Kidney (tissue), 14 donors: Measurements from ENCODE around the gene MLNR. TPM values are rescaled to one million over a fixed set of nuclear protein-coding genes. Genes with fewer than 3 reads are reported as not detected.
A peak's percentile ranks its signal among the peaks of the same experiment; 100 is the strongest.

Source experiments
- DNase-seq, 5 donors: peaks; one replicate each; pipeline ENCODE4 v3.0.0-alpha.2; 2013 to 2020
- FAIRE-seq: peaks from 2 replicates; lab custom pipeline; 2012; peaks lifted over from hg19 to GRCh38; lab: Jason Lieb, UNC
- H3K27ac ChIP-seq, 2 donors: one replicate each; pipeline ENCODE4 v1.7.0; 2013; ENCODE audit warnings: low read depth in 2 of 2, low read length in 2 of 2, inconsistent platforms in 1 of 2
- H3K27me3 ChIP-seq: one replicate; pipeline ENCODE4 v1.7.1; 2013; ENCODE audit warnings: low read length, inconsistent platforms; ENCODE audit not compliant: control insufficient read depth, insufficient read depth
- H3K36me3 ChIP-seq, 3 donors: one replicate each; pipeline versions ENCODE4 v1.7.0 to v1.7.1; 2013; ENCODE audit warnings: low read length in 3 of 3, control low read depth in 1 of 3, inconsistent platforms in 1 of 3; ENCODE audit not compliant: insufficient read depth in 3 of 3, control insufficient read depth in 2 of 3
- H3K4me1 ChIP-seq, 3 donors: one replicate each; pipeline versions ENCODE4 v1.7.0 to v1.7.1; 2013; ENCODE audit warnings: low read length in 3 of 3, inconsistent platforms in 1 of 3, low read depth in 1 of 3; ENCODE audit not compliant: control insufficient read depth in 2 of 3, insufficient read depth in 2 of 3
- H3K4me3 ChIP-seq, 3 donors: one replicate each; pipeline versions ENCODE4 v1.7.0 to v1.8.1; 2013; ENCODE audit warnings: low read length in 3 of 3, control low read depth in 1 of 3, inconsistent platforms in 1 of 3
- H3K9ac ChIP-seq, 3 donors: one replicate each; pipeline versions ENCODE4 v1.7.0 to v1.7.1; 2013; ENCODE audit warnings: low read length in 3 of 3, control low read depth in 1 of 3, inconsistent platforms in 1 of 3
- H3K9me3 ChIP-seq, 3 donors: one replicate each; pipeline versions ENCODE4 v1.7.0 to v1.7.1; 2013; ENCODE audit warnings: low read length in 3 of 3, control low read depth in 1 of 3, inconsistent platforms in 1 of 3; ENCODE audit not compliant: control insufficient read depth in 2 of 3, insufficient read depth in 1 of 3
- intact Hi-C: fragments of 100-400 bp; cut with DNase I; formaldehyde crosslinking; loops from one replicate; pipeline ENCODE4 v1.11.1; 2022
- polyA plus RNA-seq: library from polyadenylated mRNA; stranded (reverse); fragments of 350-450 nt; fragmentation: Illumina TruSeq; extraction: RNeasy Lipid Tissue Mini Kit (QIAGEN cat#74804); gene quantifications from one replicate; pipeline ENCODE4 v1.2.3, GENCODE V29; 2014; ENCODE audit warnings: low read depth, low replicate concordance; ENCODE audit not compliant: insufficient read depth
- total RNA-seq: library from RNA; stranded (reverse); fragmentation: NEBNext Ultra II Directional; extraction: Animal tissue kit (Norgen Biotek cat#: 25700); gene quantifications from one replicate; pipeline ENCODE4 v1.2.1, GENCODE V29; 2021
- TF ChIP-seq, protein P1 (sequence below): IDR thresholded peaks from 3 replicates; pipeline ENCODE4 v1.5.1; 2012; ENCODE audit warnings: mild to moderate bottlenecking, moderate library complexity, borderline replicate concordance; ENCODE audit not compliant: insufficient read depth; ENCODE audit errors: extremely low read depth
- donor health status: control.
- donor health status: control.
- donor health status: control.
- donor health status: control.
- donor health status: control.
- donor health status: DM: yes; HTN: yes; CAD: no.
- donor health status: Normal renal cell carcinoma (clear cell type).

The MLNR gene
- total and polyA plus RNA-seq, 2 donors from 2014 or later = 0.28 TPM; not detected in 1

DNA sequence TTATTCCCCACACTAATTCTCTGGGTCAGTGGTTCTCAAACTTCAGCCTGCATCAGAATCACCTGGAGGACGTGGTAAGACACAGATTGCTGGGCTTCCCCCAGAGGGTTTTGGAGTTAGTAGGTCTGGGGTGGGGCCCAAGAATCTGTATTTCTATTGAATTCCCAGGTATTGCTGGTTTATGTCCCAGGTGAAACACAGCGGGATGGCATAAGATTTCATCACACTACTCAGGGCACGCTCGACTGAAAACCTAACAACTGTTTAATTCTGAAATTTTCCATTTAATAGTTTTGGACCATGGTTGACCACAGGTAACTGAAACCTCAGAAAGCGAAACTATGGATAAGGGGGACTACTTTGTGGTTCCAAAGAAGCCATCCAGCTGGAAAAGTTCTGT is 6.5 kb downstream of the MLNR start:
- H3K9ac ChIP-seq = no peak overlapping the region
- no peak overlapping the region for H3K27ac ChIP-seq
- no peak overlapping the region for H3K4me3 ChIP-seq
- TF ChIP-seq, protein P1, sequence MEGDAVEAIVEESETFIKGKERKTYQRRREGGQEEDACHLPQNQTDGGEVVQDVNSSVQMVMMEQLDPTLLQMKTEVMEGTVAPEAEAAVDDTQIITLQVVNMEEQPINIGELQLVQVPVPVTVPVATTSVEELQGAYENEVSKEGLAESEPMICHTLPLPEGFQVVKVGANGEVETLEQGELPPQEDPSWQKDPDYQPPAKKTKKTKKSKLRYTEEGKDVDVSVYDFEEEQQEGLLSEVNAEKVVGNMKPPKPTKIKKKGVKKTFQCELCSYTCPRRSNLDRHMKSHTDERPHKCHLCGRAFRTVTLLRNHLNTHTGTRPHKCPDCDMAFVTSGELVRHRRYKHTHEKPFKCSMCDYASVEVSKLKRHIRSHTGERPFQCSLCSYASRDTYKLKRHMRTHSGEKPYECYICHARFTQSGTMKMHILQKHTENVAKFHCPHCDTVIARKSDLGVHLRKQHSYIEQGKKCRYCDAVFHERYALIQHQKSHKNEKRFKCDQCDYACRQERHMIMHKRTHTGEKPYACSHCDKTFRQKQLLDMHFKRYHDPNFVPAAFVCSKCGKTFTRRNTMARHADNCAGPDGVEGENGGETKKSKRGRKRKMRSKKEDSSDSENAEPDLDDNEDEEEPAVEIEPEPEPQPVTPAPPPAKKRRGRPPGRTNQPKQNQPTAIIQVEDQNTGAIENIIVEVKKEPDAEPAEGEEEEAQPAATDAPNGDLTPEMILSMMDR = no peak
- no peak for DNase-seq
- no peaks in the 10 kb centered on the region for H3K4me1 ChIP-seq
- H3K27me3 ChIP-seq = peaks cover 7% of the 10 kb centered on the region
- no peaks in the 10 kb centered on the region for H3K36me3 ChIP-seq
- FAIRE-seq = no peak
- intact Hi-C loops = no loop called here
- H3K9me3 ChIP-seq = no peaks in the 10 kb centered on the region

DNA sequence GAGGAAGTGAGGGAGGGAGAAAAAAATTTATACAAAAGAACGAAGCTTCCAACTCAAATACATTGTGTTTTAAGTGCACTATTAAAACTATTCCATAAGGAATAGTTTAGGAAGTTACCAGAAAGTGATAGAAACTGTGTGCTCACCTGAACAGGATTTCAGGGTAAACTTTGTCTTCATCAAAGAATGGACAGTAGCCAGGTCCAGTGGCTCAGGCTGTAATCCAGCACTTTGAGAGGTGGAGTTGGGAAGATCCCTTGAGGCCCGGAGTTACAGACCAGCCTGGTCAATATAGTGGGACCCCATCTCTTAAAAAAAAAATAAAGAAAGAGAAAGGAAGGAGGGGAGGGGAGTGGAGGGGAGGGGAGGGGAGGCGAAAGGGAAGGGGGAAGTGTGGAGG is 14.6 kb downstream of the MLNR start:
- peaks cover 0 to 13% (median 0%) of the 10 kb centered on the region in 3 donors for H3K4me1 ChIP-seq
- intact Hi-C loops = no loop called here
- H3K9ac ChIP-seq = no peak overlapping the region
- DNase-seq (no peak), FAIRE-seq (no peak)
- H3K4me3 ChIP-seq = no peak overlapping the region
- H3K27me3 ChIP-seq = no peaks in the 10 kb centered on the region
- TF ChIP-seq, protein P1 = no peak
- H3K9me3 ChIP-seq = no peaks in the 10 kb centered on the region
- H3K36me3 ChIP-seq = no peaks in the 10 kb centered on the region
- H3K27ac ChIP-seq = no peak overlapping the region

DNA sequence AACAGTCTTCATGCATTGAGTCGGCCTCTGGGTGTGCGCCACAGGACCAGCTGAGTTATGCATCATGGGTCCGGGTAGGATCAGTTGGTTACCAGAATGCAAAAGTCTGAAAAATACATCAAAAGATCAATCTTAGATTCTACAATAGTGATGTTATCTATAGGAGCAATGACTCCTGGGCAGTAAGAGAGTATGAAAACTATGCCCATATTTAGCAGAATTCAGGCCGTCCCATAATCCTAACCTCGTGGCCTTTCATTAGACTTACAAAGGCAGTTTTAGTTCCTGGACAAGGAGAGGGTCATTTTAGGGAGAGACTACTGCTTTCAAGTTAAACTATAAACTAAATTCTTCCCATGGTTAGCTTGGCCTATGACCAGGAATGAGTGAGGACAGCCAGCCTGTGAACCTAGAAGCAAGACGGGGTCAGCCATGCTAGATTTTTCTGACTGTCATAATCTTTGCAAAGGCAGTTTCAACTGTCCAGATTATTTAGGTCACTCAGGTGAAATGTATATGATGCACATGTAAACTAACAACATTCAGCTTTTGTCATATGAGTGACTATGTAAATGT is 15.8 kb downstream of the MLNR start:
- FAIRE-seq = no peak
- Histone ChIP-seq H3K4me3 (peak overlapping the region in 1 of 3 donors; percentile 25), H3K27me3 (no peaks in the 10 kb centered on the region), H3K9ac (no peak overlapping the region), H3K4me1 (peaks cover 0 to 13% (median 0%) of the 10 kb centered on the region in 3 donors), H3K36me3 (no peaks in the 10 kb centered on the region), H3K9me3 (no peaks in the 10 kb centered on the region), H3K27ac (peak overlapping the region in 1 of 2 donors; percentile 61)
- DNase-seq = no peak
- intact Hi-C loops = no loop called here
- TF ChIP-seq, protein P1 = no peak

DNA sequence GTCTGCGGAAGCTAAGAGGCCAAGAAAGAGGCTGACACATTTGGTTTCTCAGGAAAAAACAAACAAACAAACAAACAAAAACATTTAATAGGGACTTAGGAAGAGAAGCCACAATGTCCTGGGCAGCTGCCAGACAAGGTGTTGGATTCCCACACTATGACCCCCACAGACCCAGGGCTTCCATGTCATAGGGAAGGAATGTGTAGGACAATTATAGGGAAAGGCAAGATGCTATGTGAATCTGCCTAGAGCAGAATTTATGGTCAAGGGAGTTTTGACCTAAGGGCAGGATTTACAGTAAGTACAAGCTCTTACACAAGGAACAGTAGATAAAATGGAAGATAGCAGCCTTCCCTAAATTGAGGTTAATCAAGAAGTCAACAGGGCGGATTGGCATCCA is 18.5 kb downstream of the MLNR start:
- Histone ChIP-seq H3K36me3 (no peaks in the 10 kb centered on the region), H3K27ac (no peak overlapping the region), H3K4me1 (peaks cover 0 to 13% (median 0%) of the 10 kb centered on the region in 3 donors), H3K4me3 (no peak overlapping the region), H3K9ac (no peak overlapping the region), H3K9me3 (no peaks in the 10 kb centered on the region), H3K27me3 (no peaks in the 10 kb centered on the region)
- TF ChIP-seq, protein P1 = no peak
- FAIRE-seq = no peak
- intact Hi-C loops = no loop called here
- peak in 1 of 5 donors; percentile 8 for DNase-seq
